Esophagus muscularis mucosa (tissue), 3 donors: Measurements from ENCODE around the gene FIGNL2.

Source experiments
- POLR2A ChIP-seq: fragments of 450-650 bp; IDR thresholded peaks from one replicate; pipeline ENCODE4 v1.6.1; 2017; ENCODE audit warnings: antibody characterized with exemption, moderate library complexity, mild to moderate bottlenecking, low read depth
- POLR2AphosphoS5 ChIP-seq, 2 donors: sonication (generic); formaldehyde crosslinking; IDR thresholded peaks; one replicate each; pipeline ENCODE4 v1.6.1; 2017; ENCODE audit warnings: antibody characterized with exemption in 2 of 2
- TF ChIP-seq, protein P1 (sequence below), 3 experiments: fragments of 200-600 bp in 2 of 3; fragments of 450-650 bp in 1 of 3; sonication (generic) in 2 of 3; IDR thresholded peaks; one replicate each; pipeline ENCODE4 v1.5.1; 2017 to 2019; ENCODE audit warnings: antibody characterized with exemption in 3 of 3, mild to moderate bottlenecking in 2 of 3, moderate library complexity in 1 of 3

DNA sequence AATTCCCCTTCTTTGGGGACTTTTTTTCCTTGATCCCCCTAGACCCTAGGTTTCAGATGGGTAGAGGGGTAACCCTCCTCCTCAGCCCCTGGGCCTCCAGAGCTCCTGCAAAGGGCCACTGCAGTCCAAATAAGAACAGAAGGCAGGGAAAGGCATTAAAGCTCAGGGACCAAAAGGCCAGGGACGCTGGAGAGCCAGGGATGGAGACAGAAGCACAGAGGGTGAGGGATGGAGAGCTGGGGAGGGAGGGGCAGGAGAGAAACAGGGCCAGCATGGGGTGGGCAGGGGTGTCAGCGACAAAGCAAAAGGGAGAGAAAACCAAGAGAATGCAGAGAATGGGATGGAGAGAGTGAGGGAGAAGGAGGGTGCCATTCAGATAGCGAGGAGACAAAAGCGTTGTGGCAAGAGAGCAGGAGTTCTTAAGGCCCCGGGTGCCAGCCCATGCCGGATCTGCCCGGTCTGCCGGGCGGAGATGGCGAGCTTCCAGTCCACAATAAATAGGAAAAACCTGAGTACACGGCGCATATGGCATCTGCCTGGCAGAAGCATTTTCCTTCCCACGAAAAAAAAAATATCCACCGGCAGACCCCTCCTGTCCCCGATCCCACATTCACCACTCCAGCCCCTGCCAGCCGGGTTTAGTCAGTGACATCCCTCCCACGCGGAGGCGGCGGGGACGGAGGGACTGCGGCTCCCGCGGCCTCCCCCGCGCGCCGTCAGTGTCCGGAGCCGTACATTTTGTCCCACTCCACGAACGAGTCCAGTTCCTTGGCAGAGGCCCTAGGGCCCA lies 28.6 kb downstream of the FIGNL2 start:
- TF ChIP-seq, protein P1, sequence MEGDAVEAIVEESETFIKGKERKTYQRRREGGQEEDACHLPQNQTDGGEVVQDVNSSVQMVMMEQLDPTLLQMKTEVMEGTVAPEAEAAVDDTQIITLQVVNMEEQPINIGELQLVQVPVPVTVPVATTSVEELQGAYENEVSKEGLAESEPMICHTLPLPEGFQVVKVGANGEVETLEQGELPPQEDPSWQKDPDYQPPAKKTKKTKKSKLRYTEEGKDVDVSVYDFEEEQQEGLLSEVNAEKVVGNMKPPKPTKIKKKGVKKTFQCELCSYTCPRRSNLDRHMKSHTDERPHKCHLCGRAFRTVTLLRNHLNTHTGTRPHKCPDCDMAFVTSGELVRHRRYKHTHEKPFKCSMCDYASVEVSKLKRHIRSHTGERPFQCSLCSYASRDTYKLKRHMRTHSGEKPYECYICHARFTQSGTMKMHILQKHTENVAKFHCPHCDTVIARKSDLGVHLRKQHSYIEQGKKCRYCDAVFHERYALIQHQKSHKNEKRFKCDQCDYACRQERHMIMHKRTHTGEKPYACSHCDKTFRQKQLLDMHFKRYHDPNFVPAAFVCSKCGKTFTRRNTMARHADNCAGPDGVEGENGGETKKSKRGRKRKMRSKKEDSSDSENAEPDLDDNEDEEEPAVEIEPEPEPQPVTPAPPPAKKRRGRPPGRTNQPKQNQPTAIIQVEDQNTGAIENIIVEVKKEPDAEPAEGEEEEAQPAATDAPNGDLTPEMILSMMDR (IDR thresholded peaks at IDR 0.05) = no peak
- TF ChIP-seq POLR2A = no peak
- TF ChIP-seq POLR2AphosphoS5 (IDR thresholded peaks at IDR 0.05) = no peak
